Adrenal gland (tissue), 12 donors: ENCODE results near the gene PP2D1. TPM values are rescaled to one million over a fixed set of nuclear protein-coding genes. Genes with fewer than 3 reads are reported as not detected.
A peak's percentile ranks its signal among the peaks of the same experiment; 100 is the strongest.

Source experiments
- DNase-seq, 7 donors: peaks; one replicate each; pipeline ENCODE4 v3.0.0-alpha.2; 2019 to 2020
- H3K27ac ChIP-seq, 5 donors: fragments of 200-600 bp; sonication (generic) in 4 of 5; 1 replicate in 3 of 5; 2 replicates in 2 of 5; pipeline versions ENCODE4 v1.5.1 to v1.8.0; 2016 to 2020; ENCODE audit warnings: mild to moderate bottlenecking in 1 of 5
- H3K27me3 ChIP-seq: fragments of 200-600 bp; 2 replicates; pipeline ENCODE4 v1.8.0; 2021
- H3K36me3 ChIP-seq, 2 donors: fragments of 200-600 bp; replicated peaks in 1 of 2; 1 replicate in 1 of 2; 2 replicates in 1 of 2; pipeline versions ENCODE4 v1.5.1 to v1.8.0; 2018 to 2022
- H3K4me1 ChIP-seq, 2 donors: fragments of 200-600 bp; replicated peaks in 1 of 2; 1 replicate in 1 of 2; 2 replicates in 1 of 2; pipeline versions ENCODE4 v1.5.1 to v1.8.0; 2018 to 2021
- H3K4me3 ChIP-seq, 4 donors: fragments of 200-600 bp; sonication (generic) in 3 of 4; one replicate each; pipeline ENCODE4 v1.5.1; 2016 to 2018
- H3K9me3 ChIP-seq, 3 donors: fragments of 200-600 bp; sonication (generic) in 1 of 3; replicated peaks in 1 of 3; 1 replicate in 2 of 3; 2 replicates in 1 of 3; pipeline versions ENCODE4 v1.5.1 to v1.8.0; 2016 to 2021
- CTCF ChIP-seq, 6 experiments: fragments of 450-650 bp in 4 of 6; fragments of 200-600 bp in 2 of 6; sonication (generic) in 1 of 6; IDR thresholded peaks; 1 replicate in 5 of 6; 2 replicates in 1 of 6; pipeline versions ENCODE4 v1.5.1 to v1.8.0; 2016 to 2021; ENCODE audit warnings: antibody characterized with exemption in 6 of 6, mild to moderate bottlenecking in 2 of 6, moderate library complexity in 1 of 6
- POLR2A ChIP-seq, 2 donors: fragments of 450-650 bp; IDR thresholded peaks; one replicate each; pipeline ENCODE4 v1.6.1; 2017; ENCODE audit warnings: antibody characterized with exemption in 2 of 2, mild to moderate bottlenecking in 2 of 2, moderate library complexity in 1 of 2
- WGBS, 4 donors: extraction: QIAGEN DNeasy Blood & Tissue Kit in 2 of 4; methylation state at CpG; one replicate each; pipeline versions ENCODE4 v1.1.5 to v1.1.7; 2013 to 2017; 5-methylcytosine and 5-hydroxymethylcytosine counted together
- intact Hi-C, 2 donors: fragments of 100-400 bp; cut with DNase I; formaldehyde crosslinking; loops; one replicate each; pipeline versions ENCODE4 v1.14.1 to v1.15.0; 2022 to 2023
- polyA plus RNA-seq, 3 donors: library from polyadenylated mRNA; stranded (reverse); fragments of 200-250 nt in 2 of 3; fragments of 350-450 nt in 1 of 3; fragmentation: Illumina TruSeq in 1 of 3; extraction: RNeasy Lipid Tissue Mini Kit (QIAGEN cat#74804) in 1 of 3; gene quantifications; one replicate each; pipeline ENCODE4 v1.2.3, GENCODE V29; 2013 to 2014
- small RNA-seq, 2 donors: library from RNA; depleted of rRNA; stranded (forward); fragments of <200 nt; gene quantifications; one replicate each; pipeline ENCODE3, GENCODE V24; 2016
- total RNA-seq, 9 donors: library from RNA; depleted of rRNA in 4 of 9; stranded (reverse); fragments of >200 nt in 4 of 9; fragments of 120-200 nt in 1 of 9; fragmentation: NEBNext Ultra II Directional in 1 of 9; extraction: Animal tissue kit (Norgen Biotek cat#: 25700) in 1 of 9; gene quantifications; one replicate each; pipeline versions ENCODE4 v1.1.0 to v1.2.4, GENCODE V29; 2013 to 2023
- donor health status: healthy with polysubstance abuse.
- donor health status: Bipolar disorder and iron deficiency.
- donor health status: DM: yes; HTN: yes; CAD: no.
- donor health status: DM: no; HTN: no; CAD: no.
- donor health status: DM: no; HTN: no; CAD: no.
- donor health status: DM: yes; HTN: yes; CAD: no.

Gene PP2D1
- total and polyA plus RNA-seq, 12 donors: not detected

- no peak overlapping the region for H3K27ac ChIP-seq
- H3K27me3 ChIP-seq: no peaks in the 10 kb centered on the region
- peak overlapping the region in 1 of 4 donors; percentile 80 for H3K4me3 ChIP-seq
- no peaks in the 10 kb centered on the region for H3K9me3 ChIP-seq
- 92 to 95% (median 94%) methylated on average over 9 of the region's 9 CpGs for WGBS, 4 donors
- TF ChIP-seq CTCF (IDR thresholded peaks at IDR 0.05): no peak
- TF ChIP-seq POLR2A (IDR thresholded peaks at IDR 0.05): no peak
- H3K4me1 ChIP-seq: peaks cover 16 to 30% of the 10 kb centered on the region in 2 donors
- no peak for DNase-seq
- intact Hi-C loops: loop anchor here in 1 of 2 donors (5.0 to 10.0 kb wide), 2 partner anchors 99 to 242 kb away; partner anchors contain the start of genes KAT2B and SGO1
- no peaks in the 10 kb centered on the region for H3K36me3 ChIP-seq
These were observed 66.5 kb downstream of the PP2D1 start for GRCh38 chr3:19945534-19945933.

GRCh38 chr3:19940643-19941042, 71.4 kb downstream of the PP2D1 start:
- intact Hi-C loops: loop anchor here in 1 of 2 donors (10.0 kb wide), 1 partner anchor 104 kb away; the partner anchor contains the start of gene KAT2B
- H3K36me3 ChIP-seq: no peaks in the 10 kb centered on the region
- H3K27ac ChIP-seq: no peak overlapping the region
- no peaks in the 10 kb centered on the region for H3K9me3 ChIP-seq
- no peaks in the 10 kb centered on the region for H3K27me3 ChIP-seq
- whole genome bisulfite sequencing, 4 donors: 82 to 100% (median 92%) methylated on average over 1 of the region's 1 CpG
- H3K4me3 ChIP-seq: no peak overlapping the region
- DNase-seq: no peak
- H3K4me1 ChIP-seq: peaks cover 0 to 2% of the 10 kb centered on the region in 2 donors
- no peak for TF ChIP-seq CTCF (IDR thresholded peaks at IDR 0.05)
- no peak for TF ChIP-seq POLR2A (IDR thresholded peaks at IDR 0.05)

- no peak for DNase-seq
- no peak overlapping the region for H3K27ac ChIP-seq
- H3K4me3 ChIP-seq: no peak overlapping the region
- H3K9me3 ChIP-seq: no peaks in the 10 kb centered on the region
- no peaks in the 10 kb centered on the region for H3K4me1 ChIP-seq
- intact Hi-C loops: no loop called here
- H3K36me3 ChIP-seq: no peaks in the 10 kb centered on the region
- no peaks in the 10 kb centered on the region for H3K27me3 ChIP-seq
- TF ChIP-seq POLR2A (IDR thresholded peaks at IDR 0.05) (no peak), CTCF (IDR thresholded peaks at IDR 0.05) (no peak)
- 93 to 97% (median 96%) methylated on average over 1 of the region's 1 CpG for WGBS, 4 donors
These were observed 73.8 kb downstream of the PP2D1 start for GRCh38 chr3:19938295-19938627.

- Histone ChIP-seq H3K9me3 (no peaks in the 10 kb centered on the region), H3K36me3 (no peaks in the 10 kb centered on the region), H3K4me1 (no peaks in the 10 kb centered on the region), H3K27ac (no peak overlapping the region), H3K27me3 (no peaks in the 10 kb centered on the region), H3K4me3 (no peak overlapping the region)
- TF ChIP-seq POLR2A (IDR thresholded peaks at IDR 0.05) (no peak), CTCF (IDR thresholded peaks at IDR 0.05) (no peak)
- DNase-seq: no peak
- intact Hi-C loops: no loop called here
- WGBS, 4 donors: 39 to 62% (median 56%) methylated on average over 7 of the region's 7 CpGs
These were observed 74.4 kb downstream of the PP2D1 start for GRCh38 chr3:19937459-19938294.

Small RNA genes within 50 kb of the gene (small RNA-seq; reads per million reads assigned to genes)
- gene RNU4-85P: 0 reads per million in 2 donors
- 0 reads per million in 2 donors for gene RPL39P18

Other genes starting within 250 kb of the PP2D1 start
- 1 to 10 TPM in 6 of 9 donors, under 1 TPM in 2, not detected in 1; 0.29 to 4.4 (median 2.7) TPM for gene EFHB, start 78.0 kb downstream of the PP2D1 start, total RNA-seq
- 10 to 100 TPM in 1 of 3 donors, 1 to 10 TPM in 1, under 1 TPM in 1; 0.98 to 10.6 (median 2.2) TPM for gene EFHB, start 78.0 kb downstream of the PP2D1 start, polyA plus RNA-seq
- 10 to 100 TPM; 36.8 to 68.6 (median 54.1) TPM for gene RAB5A, start 65.2 kb downstream of the PP2D1 start, total RNA-seq
- 100 to 1,000 TPM in 1 of 3 donors, 10 to 100 TPM in 2; 37.1 to 102 (median 41.2) TPM for gene RAB5A, start 65.2 kb downstream of the PP2D1 start, polyA plus RNA-seq
- gene KAT2B, start 28.2 kb upstream of the PP2D1 start, total RNA-seq: 10 to 100 TPM; 17.0 to 32.2 (median 21.4) TPM
- gene KAT2B, start 28.2 kb upstream of the PP2D1 start, polyA plus RNA-seq: 10 to 100 TPM in 2 of 3 donors, 1 to 10 TPM in 1; 5.4 to 16.7 (median 10.6) TPM
- gene SGO1, start 173.9 kb upstream of the PP2D1 start, total RNA-seq: 1 to 10 TPM in 1 of 9 donors, under 1 TPM in 6, not detected in 2; 0.41 to 4.2 (median 0.61) TPM
- under 1 TPM; 0.13 to 0.86 (median 0.16) TPM for gene SGO1, start 173.9 kb upstream of the PP2D1 start, polyA plus RNA-seq